DND-41 (cell line): ENCODE measurements around the gene FAM120C.

Source experiments
- CTCF ChIP-seq: IDR thresholded peaks from 2 replicates; pipeline ENCODE4 v1.5.1; 2012; ENCODE audit warnings: borderline replicate concordance, low read length, moderate library complexity, mild to moderate bottlenecking; ENCODE audit not compliant: poor library complexity, severe bottlenecking; ENCODE audit errors: extremely low read depth
- EZH2 ChIP-seq: IDR thresholded peaks from 3 replicates; pipeline ENCODE4 v1.6.1; 2012; ENCODE audit warnings: borderline replicate concordance, low read depth, mild to moderate bottlenecking, moderate library complexity, low read length, inconsistent platforms; ENCODE audit not compliant: severe bottlenecking

- TF ChIP-seq CTCF (no peak), EZH2 (no peak)
Measured at GRCh38 chrX:54194982-54195588, 12.0 kb upstream of the FAM120C start.
